Measurements from ENCODE around the gene CRISPLD2.

DNA sequence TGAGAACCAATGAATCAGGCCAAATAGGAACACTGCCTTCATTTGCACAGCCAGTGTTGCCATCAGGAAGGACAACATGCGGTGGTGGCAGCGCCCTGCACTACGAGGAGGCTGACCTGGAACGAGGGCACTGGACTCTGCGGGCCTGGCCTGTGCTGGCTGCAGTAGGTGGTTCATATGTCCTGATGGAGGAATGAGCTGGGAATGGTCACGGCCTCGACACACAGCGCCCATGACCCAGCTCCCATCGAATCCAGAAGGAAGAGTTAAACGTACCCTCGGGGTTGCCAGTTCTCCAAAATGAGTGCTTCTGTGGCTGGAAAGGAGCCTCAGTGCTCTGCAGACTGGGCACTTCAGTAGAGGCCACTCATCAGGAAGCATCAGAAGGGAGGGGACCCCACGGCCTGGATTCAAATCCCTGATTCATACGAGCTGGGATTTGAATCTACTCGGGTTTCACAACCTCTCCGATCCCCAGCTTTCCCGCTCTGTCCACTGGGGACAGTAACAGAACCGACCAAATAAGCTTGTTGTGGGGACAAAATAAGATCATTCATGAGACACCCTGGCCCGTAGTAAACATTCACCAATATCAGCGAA is 106.1 kb downstream of the CRISPLD2 start:
- TF ChIP-seq, protein P1, sequence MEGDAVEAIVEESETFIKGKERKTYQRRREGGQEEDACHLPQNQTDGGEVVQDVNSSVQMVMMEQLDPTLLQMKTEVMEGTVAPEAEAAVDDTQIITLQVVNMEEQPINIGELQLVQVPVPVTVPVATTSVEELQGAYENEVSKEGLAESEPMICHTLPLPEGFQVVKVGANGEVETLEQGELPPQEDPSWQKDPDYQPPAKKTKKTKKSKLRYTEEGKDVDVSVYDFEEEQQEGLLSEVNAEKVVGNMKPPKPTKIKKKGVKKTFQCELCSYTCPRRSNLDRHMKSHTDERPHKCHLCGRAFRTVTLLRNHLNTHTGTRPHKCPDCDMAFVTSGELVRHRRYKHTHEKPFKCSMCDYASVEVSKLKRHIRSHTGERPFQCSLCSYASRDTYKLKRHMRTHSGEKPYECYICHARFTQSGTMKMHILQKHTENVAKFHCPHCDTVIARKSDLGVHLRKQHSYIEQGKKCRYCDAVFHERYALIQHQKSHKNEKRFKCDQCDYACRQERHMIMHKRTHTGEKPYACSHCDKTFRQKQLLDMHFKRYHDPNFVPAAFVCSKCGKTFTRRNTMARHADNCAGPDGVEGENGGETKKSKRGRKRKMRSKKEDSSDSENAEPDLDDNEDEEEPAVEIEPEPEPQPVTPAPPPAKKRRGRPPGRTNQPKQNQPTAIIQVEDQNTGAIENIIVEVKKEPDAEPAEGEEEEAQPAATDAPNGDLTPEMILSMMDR (IDR thresholded peaks at IDR 0.05): no peak
- TF ChIP-seq POLR2A (IDR thresholded peaks at IDR 0.05): no peak

All from body of pancreas (tissue), 4 donors.